Measurements from ENCODE around the gene NCAM1. TPM values are rescaled to one million over a fixed set of nuclear protein-coding genes. Genes with fewer than 3 reads are reported as not detected.

The NCAM1 gene
- total and polyA plus RNA-seq, 2 of the 13 experiments (the other 11 are each of a cell fraction or from before 2014, with no cell fraction given), result 0.05 TPM; not detected in 1

DNA sequence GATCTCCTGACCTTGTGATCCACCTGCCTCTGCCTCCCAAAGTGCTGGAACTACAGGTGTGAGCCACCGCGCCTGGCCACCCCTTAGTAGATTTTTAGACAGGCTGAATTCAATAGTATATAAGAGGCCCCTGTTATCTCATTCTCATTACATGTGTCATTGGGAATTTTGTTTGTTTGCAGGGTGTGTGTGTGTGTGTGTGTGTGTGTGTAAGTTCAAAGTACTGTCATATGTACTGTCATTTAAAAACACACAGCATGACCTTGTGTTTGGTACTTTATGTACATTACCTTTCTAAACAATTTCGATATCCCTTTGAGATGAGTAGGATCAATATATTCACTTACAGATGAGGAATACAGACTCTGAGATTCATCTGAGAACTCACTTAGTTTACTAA is 234.5 kb downstream of the NCAM1 start:
- Histone ChIP-seq H2AFZ (ENCODE audit: low read length) (no peak overlapping the region), H3K4me1 (ENCODE audit: insufficient read depth, low read length) (peaks cover 8% of the 10 kb centered on the region; the same call in 1 of the 2 replicates), H3K4me2 (ENCODE audit: low read depth, low read length) (no peak overlapping the region), H3K9me3 (ENCODE audit: low read length) (no peaks in the 10 kb centered on the region), H4K20me1 (ENCODE audit: insufficient read depth, low read length) (no peaks in the 10 kb centered on the region), H3K27ac (ENCODE audit: extremely low read length, insufficient read depth, low read length) (no peak overlapping the region), H3K79me2 (ENCODE audit: insufficient read depth, low read length) (no peaks in the 10 kb centered on the region), H3K9ac (ENCODE audit: insufficient read depth, low read depth, low read length) (no peak overlapping the region), H3K4me3 (replicated peaks in 1 of 3; ENCODE audit: insufficient read depth in 1 of 3, low read depth in 2 of 3, low read length in 3 of 3) (no peak overlapping the region), H3K27me3 (ENCODE audit: control insufficient read depth in 1 of 2, insufficient read depth in 2 of 2, low read length in 2 of 2) (peaks cover 0 to 8% of the 10 kb centered on the region in 2 experiments; a peak in 2 of 5 replicates), H3K36me3 (replicated peaks in 1 of 2; ENCODE audit: control insufficient read depth in 1 of 2, insufficient read depth in 2 of 2, low read length in 2 of 2) (no peaks in the 10 kb centered on the region)
- CTCF ChIA-PET (ENCODE audit: low intra/inter-chr PET ratio, low total read pairs), result no interaction called here
- intact Hi-C loops (cut with micrococcal nuclease; ENCODE audit: unreplicated experiment), result no loop called here
- FAIRE-seq (no peak), ATAC-seq (peak; percentile 67), DNase-seq (ENCODE audit: low spot score) (peak; percentile 41)
- no TSS peak for BruUV-seq (replicated peaks)
- in situ Hi-C loops (cut with HindIII; ENCODE audit: extremely low pct_ligation_motif_present, low pct_unique_long_range_greater_than_20kb), result no loop called here
- WGBS (ENCODE audit: low lambda C conversion rate), result 3% methylated on average over 3 of the region's 3 CpGs
- POLR2A ChIA-PET, result no interaction called here
- peak in 1 of 2 experiments; percentile 49; a peak in 2 of 4 replicates for TF ChIP-seq EP300 (IDR thresholded peaks at IDR 0.05; ENCODE audit: low read depth in 2 of 2, low read length in 2 of 2)
- no peak for TF ChIP-seq EP300 (CRISPR knock-in tag; IDR thresholded peaks at IDR 0.05; ENCODE audit: borderline replicate concordance)
- TF ChIP-seq DNMT3B (CRISPR knock-in tag; conservative IDR thresholded peaks at IDR 0.05), result no peak
- TF ChIP-seq, protein P1, sequence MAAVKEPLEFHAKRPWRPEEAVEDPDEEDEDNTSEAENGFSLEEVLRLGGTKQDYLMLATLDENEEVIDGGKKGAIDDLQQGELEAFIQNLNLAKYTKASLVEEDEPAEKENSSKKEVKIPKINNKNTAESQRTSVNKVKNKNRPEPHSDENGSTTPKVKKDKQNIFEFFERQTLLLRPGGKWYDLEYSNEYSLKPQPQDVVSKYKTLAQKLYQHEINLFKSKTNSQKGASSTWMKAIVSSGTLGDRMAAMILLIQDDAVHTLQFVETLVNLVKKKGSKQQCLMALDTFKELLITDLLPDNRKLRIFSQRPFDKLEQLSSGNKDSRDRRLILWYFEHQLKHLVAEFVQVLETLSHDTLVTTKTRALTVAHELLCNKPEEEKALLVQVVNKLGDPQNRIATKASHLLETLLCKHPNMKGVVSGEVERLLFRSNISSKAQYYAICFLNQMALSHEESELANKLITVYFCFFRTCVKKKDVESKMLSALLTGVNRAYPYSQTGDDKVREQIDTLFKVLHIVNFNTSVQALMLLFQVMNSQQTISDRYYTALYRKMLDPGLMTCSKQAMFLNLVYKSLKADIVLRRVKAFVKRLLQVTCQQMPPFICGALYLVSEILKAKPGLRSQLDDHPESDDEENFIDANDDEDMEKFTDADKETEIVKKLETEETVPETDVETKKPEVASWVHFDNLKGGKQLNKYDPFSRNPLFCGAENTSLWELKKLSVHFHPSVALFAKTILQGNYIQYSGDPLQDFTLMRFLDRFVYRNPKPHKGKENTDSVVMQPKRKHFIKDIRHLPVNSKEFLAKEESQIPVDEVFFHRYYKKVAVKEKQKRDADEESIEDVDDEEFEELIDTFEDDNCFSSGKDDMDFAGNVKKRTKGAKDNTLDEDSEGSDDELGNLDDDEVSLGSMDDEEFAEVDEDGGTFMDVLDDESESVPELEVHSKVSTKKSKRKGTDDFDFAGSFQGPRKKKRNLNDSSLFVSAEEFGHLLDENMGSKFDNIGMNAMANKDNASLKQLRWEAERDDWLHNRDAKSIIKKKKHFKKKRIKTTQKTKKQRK (IDR thresholded peaks at IDR 0.05; ENCODE audit: low read length), result no peak
- TF ChIP-seq, protein P2, sequence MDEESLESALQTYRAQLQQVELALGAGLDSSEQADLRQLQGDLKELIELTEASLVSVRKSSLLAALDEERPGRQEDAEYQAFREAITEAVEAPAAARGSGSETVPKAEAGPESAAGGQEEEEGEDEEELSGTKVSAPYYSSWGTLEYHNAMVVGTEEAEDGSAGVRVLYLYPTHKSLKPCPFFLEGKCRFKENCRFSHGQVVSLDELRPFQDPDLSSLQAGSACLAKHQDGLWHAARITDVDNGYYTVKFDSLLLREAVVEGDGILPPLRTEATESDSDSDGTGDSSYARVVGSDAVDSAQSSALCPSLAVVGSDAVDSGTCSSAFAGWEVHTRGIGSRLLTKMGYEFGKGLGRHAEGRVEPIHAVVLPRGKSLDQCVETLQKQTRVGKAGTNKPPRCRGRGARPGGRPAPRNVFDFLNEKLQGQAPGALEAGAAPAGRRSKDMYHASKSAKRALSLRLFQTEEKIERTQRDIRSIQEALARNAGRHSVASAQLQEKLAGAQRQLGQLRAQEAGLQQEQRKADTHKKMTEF (CRISPR knock-in tag; IDR thresholded peaks at IDR 0.05), result no peak
- no peak for TF ChIP-seq MBD4 (IDR thresholded peaks at IDR 0.05; ENCODE audit: borderline replicate concordance, low read length)
- no peak for TF ChIP-seq KLF16 (CRISPR knock-in tag; IDR thresholded peaks at IDR 0.05)
- TF ChIP-seq, protein P3, sequence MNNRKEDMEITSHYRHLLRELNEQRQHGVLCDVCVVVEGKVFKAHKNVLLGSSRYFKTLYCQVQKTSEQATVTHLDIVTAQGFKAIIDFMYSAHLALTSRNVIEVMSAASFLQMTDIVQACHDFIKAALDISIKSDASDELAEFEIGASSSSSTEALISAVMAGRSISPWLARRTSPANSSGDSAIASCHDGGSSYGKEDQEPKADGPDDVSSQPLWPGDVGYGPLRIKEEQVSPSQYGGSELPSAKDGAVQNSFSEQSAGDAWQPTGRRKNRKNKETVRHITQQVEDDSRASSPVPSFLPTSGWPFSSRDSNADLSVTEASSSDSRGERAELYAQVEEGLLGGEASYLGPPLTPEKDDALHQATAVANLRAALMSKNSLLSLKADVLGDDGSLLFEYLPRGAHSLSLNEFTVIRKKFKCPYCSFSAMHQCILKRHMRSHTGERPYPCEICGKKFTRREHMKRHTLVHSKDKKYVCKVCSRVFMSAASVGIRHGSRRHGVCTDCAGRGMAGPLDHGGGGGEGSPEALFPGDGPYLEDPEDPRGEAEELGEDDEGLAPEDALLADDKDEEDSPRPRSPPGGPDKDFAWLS (CRISPR knock-in tag; IDR thresholded peaks at IDR 0.05; ENCODE audit: borderline replicate concordance), result no peak
- peak; percentile 18; the same call in 1 of the 2 replicates for TF ChIP-seq NCOA2 (CRISPR knock-in tag; IDR thresholded peaks at IDR 0.05)
- 0 out of 2 replicates have a peak, but pooled peaks have one; percentile 14 for TF ChIP-seq ATF7 (IDR thresholded peaks at IDR 0.05)
- no peak for TF ChIP-seq ATF7 (CRISPR knock-in tag; IDR thresholded peaks at IDR 0.05)
- TF ChIP-seq MAFF (IDR thresholded peaks at IDR 0.05; ENCODE audit: low read depth, low read length), result no peak
- TF ChIP-seq, protein P4, sequence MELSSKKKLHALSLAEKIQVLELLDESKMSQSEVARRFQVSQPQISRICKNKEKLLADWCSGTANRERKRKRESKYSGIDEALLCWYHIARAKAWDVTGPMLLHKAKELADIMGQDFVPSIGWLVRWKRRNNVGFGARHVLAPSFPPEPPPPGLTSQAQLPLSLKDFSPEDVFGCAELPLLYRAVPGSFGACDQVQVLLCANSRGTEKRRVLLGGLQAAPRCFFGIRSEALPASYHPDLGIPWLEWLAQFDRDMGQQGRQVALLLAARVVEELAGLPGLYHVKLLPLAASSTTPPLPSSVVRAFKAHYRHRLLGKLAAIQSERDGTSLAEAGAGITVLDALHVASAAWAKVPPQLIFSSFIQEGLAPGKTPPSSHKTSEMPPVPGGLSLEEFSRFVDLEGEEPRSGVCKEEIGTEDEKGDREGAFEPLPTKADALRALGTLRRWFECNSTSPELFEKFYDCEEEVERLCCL (CRISPR knock-in tag; IDR thresholded peaks at IDR 0.05; ENCODE audit: borderline replicate concordance), result no peak
- TF ChIP-seq FOXA1 (IDR thresholded peaks at IDR 0.05), result peak; percentile 74
- no peak for TF ChIP-seq FOXA1 (CRISPR knock-in tag; IDR thresholded peaks at IDR 0.05)
- 0 out of 2 replicates have a peak, but pooled peaks have one; percentile 26 for TF ChIP-seq ZNF460 (CRISPR knock-in tag; IDR thresholded peaks at IDR 0.05; ENCODE audit: borderline replicate concordance)
- TF ChIP-seq RARA (CRISPR knock-in tag; IDR thresholded peaks at IDR 0.05), result peak; percentile 50; the same call in 1 of the 2 replicates
- TF ChIP-seq NR2F6 (IDR thresholded peaks at IDR 0.05), result 0 out of 2 replicates have a peak, but pooled peaks have one; percentile 11
- TF ChIP-seq NR2F6 (CRISPR knock-in tag; IDR thresholded peaks at IDR 0.05), result no peak
- no peak for TF ChIP-seq ZNF253 (CRISPR knock-in tag; IDR thresholded peaks at IDR 0.05; ENCODE audit: borderline replicate concordance)
